ENCODE results near the gene RNLS.

RNLS gene

DNA sequence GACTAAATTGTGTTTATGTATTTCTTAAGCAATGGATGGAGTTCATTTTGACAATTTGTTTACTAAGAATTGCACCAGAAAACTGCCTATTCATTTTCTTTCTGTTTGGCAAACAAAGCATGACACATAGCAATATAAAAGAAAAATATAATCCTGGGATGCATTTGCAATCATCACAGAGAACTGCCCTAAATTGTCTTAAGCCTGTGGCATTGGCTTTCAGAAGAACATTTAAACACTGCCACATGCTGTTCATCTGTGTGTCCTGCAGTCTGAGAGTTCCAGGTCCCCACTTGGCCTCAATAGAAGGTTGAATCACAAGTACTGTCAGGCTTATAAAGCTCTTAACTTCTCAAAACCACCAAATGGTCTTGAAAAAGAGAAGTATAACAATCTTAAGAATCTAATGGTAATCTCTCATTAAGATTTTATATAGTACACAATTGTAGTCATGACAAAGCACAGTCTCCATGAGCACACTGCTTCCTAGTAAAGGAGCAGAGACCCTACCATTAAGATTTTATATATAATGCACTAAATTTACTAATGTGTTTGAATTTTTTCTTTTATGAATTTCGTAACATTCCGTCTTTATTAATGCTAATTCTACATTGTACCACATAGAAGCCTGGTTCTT, 29.9 kb downstream of the RNLS start:
- no peak for DNase-seq (ENCODE audit: low read depth in 3 of 3, low spot score in 1 of 3)

GRCh38 chr10:88551246-88551645, 31.9 kb downstream of the RNLS start:
- DNase-seq (ENCODE audit: low read depth in 3 of 3, low spot score in 1 of 3), result no peak

DNA sequence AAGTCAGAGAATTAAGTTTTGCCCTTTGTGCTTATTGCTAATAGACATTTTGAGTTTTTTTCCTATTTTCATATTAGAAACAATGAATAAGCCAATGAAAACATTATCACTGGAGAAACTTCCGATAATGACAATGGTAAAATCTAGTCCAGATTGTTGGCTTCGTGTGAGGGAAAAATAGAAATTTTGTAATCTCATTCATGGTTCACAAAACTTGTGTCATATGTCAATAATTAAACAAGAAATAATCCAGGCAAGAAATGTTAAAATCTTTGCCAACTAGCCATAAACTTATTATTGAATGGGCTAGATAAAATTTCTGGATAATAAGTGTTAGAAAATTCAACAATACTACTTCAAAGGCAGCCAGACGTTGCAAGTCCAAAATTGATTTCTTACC, 36.6 kb downstream of the RNLS start:
- DNase-seq (ENCODE audit: low read depth in 3 of 3, low spot score in 1 of 3), result no peak

GRCh38 chr10:88545359-88545758, 37.8 kb downstream of the RNLS start:
- no peak for DNase-seq (ENCODE audit: low read depth in 3 of 3, low spot score in 1 of 3)

DNA sequence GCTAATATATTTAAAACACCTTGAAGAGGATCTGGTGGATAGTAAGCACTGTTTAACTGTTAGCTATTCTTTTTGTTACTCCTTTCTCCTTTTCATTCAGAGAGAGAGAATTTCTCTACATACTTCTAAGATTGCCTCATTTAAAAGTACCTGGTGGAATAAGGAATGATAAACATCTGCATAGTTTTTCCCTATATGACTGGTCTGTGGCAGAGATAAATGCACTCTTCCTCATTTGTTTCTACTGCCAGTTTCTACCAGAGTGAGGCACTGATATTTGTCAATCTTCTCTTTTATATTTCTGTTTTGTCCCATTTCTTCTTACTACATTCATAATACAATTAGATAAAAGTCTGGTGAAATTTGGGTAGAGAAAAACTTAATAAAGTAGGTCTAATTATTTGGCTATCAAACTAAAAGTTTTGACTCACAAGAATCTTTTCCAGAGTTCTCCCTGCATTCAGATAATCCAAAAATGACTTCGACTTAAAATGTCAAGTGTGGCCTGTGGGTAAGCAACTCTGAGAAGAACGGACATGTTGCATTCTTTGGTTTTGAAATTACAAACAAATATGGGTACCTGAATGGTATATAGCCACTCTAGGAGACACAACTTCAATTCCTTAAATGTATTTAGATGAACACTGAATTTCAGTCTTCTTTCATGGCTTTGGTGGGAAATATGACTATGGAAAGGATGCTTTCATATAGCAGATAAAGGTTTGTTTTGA, 38.8 kb downstream of the RNLS start:
- no peak for DNase-seq (ENCODE audit: low read depth in 3 of 3, low spot score in 1 of 3)

- DNase-seq (ENCODE audit: low read depth in 3 of 3, low spot score in 1 of 3), result no peak
Observed at GRCh38 chr10:88542522-88542921, 40.6 kb downstream of the RNLS start.

DNA sequence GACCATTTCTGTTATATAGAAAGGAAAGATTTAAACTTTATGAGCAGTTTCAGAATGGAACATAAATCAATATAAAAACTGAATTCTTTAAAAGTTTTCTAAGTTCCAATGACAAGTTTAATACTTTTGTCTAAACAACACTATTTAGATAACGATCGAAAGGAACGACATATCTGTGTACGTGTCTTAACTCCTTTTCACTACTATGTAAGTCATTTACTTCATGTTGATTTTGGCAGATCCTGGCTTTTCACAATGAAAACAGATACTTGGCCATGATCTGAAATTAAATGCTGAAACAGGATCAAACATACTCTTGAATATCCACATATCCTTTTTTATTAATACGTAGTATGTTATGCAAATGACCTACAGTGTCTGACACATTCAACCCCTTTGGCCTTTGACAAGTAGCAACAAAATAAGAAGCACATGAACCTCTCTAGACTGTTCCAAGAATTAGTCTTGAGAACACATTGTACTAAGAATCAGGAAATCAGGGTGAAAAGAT, 41.9 kb downstream of the RNLS start:
- DNase-seq (ENCODE audit: low read depth in 3 of 3, low spot score in 1 of 3), result no peak

- DNase-seq (ENCODE audit: low read depth in 3 of 3, low spot score in 1 of 3), result no peak
Observed at GRCh38 chr10:88540351-88540750, 42.8 kb downstream of the RNLS start.

- DNase-seq (ENCODE audit: low read depth in 3 of 3, low spot score in 1 of 3), result no peak
Observed at GRCh38 chr10:88538048-88538447, 45.1 kb downstream of the RNLS start.

DNA sequence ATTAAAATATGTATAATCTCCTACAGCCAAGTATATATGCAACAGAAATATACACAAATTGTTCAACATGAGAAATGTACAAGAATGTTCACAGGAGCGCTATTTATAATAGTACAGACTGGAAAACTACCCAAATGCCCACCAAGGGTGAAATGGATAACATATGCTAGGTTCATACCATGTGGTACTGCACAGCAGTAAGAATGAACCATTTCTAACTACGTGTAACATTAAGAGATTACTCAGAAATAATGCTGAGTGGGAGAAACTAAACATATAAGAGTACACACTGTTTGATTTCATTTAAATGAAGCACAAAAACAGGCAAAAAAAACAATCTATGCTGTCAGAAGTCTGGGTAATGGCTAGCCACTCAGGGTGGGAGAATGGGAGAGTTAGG, 45.8 kb downstream of the RNLS start:
- no peak for DNase-seq (ENCODE audit: low read depth in 3 of 3, low spot score in 1 of 3)

DNA sequence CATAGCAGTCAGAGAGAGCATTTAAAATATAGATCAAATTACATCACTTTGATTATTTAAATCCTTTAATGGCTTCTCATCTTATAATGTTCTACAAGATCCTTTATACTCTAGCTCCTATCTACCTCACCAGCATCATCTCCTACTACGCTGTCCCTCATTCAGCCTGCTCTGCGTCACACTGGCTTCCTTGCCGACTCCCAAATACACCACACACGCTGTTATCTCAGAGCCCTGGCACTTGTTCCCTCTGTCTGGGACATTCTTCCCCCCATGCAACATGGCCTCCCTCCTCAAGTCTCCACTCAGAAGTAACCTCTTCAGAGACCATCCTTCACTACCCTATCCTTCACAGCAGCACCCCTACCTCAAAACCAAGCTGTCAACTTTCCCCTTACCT, 46.7 kb downstream of the RNLS start:
- no peak for DNase-seq (ENCODE audit: low read depth in 3 of 3, low spot score in 1 of 3)

GRCh38 chr10:88534072-88534665, 48.9 kb downstream of the RNLS start:
- DNase-seq (ENCODE audit: low read depth in 3 of 3, low spot score in 1 of 3), result no peak

- no peak for DNase-seq (ENCODE audit: low read depth in 3 of 3, low spot score in 1 of 3)
Observed at GRCh38 chr10:88531392-88532052, 51.6 kb downstream of the RNLS start.

DNA sequence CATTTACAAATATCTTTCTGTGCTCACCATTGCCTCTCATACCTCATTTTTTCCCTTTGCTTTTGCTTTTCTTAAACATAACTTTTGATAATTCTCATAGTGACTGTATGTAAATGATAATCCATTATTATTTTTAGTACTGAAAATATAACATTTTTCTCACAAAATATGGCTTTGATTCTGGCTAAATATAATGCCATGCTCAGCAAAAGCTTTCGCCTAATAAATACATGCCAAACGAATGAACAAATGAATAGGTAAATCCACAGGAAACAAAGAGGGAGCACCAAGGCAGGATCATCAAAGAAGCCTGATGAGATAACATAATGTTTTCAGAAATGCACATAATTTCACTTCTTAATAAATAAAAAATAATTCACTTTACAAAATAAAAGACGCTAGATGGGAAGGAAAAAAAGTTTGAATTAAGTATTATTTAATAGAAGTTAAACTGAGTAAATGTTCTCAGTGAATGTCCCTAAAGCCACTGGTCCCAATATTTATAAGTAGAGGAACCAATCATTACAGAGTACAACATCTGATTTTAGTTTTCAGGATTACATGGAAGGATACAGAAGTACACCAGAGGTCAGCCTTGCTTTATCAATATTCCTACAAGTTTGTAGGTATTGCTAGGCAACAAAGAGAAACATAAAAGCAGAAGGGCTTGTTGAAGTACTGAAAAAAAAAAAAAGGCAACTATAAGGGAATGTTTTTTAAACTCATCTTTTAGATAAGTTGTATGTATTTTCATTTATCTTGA, 52.3 kb downstream of the RNLS start:
- DNase-seq (ENCODE audit: low read depth in 3 of 3, low spot score in 1 of 3), result no peak

- no peak for DNase-seq (ENCODE audit: low read depth in 3 of 3, low spot score in 1 of 3)
Observed at GRCh38 chr10:88530093-88530492, 53.0 kb downstream of the RNLS start.

GRCh38 chr10:88528806-88529570, 54.1 kb downstream of the RNLS start:
- DNase-seq (ENCODE audit: low read depth in 3 of 3, low spot score in 1 of 3), result no peak

- no peak for DNase-seq (ENCODE audit: low read depth in 3 of 3, low spot score in 1 of 3)
Observed at GRCh38 chr10:88528201-88528600, 54.9 kb downstream of the RNLS start.

DNA sequence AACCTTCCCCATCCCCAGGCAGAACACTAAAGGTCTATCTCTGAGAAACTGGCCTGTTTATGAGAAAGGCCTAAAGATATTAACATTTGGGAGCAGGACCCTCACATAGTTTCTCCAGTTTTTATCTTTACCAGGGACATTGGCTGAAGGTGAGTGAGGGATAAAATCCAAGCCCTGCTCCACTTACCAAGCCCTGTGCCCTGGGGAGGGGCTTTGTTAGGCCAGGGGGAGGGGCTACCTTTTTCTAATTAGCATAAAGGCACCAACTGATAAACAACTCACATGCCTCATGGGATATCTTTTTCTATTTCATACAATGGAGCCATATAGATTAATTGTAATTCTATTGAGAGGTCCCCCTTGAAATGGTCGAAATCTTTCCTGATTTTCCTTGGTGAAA, 55.9 kb downstream of the RNLS start:
- no peak for DNase-seq (ENCODE audit: low read depth in 3 of 3, low spot score in 1 of 3)

DNA sequence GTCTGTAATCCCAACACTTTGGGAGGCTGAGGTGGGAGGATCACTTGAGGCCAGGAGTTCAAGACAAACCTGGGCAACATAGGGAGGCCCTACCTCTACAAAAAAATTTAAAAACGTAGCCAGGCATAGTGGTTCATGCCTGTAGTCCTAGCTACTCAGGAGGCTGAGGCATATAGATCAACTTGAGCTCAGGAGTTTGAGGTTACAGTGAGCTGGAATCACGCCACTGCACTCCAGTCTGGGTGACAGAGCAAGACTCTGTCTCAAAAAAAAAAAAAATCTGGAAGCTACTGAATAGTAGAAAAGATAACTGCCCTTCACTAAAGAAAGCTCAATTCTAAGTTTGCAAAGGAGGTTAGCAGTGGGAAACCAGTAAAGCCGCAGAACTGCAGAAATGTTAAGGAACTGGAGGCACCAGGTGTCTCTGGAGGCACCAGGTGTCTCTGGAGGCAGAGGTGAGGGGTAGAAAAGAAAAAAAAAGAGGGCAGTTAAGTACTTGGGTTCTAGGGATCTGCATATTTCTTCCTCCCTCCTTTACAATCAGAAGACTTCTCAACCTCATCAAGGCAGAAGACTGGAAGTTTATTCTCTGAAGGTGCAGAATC, 56.5 kb downstream of the RNLS start:
- DNase-seq (ENCODE audit: low read depth in 3 of 3, low spot score in 1 of 3), result no peak

Data from stimulated activated CD4-positive, alpha-beta T cell treated with anti-CD3 and anti-CD28 coated beads, TNF-alpha, amount 100 ng/mL, for 1 hour (primary cell).